Right forelimb (tissue), 1 donor: ENCODE results near the gene FAR2.
"Not testable (repeated sequence)": the region's sequence is repeated elsewhere in the genome, so short reads cannot be mapped to it uniquely, and the experiment has no call there.

Experiments used
- DNase-seq: peaks from one replicate; pipeline ENCODE4 v3.0.0-alpha.2; 2018

Gene FAR2

GRCh38 chr12:29343022-29343799 is 194.1 kb downstream of the FAR2 start:
- DNase-seq = no peak

- DNase-seq = no peak
Measured at GRCh38 chr12:29346769-29347421, 197.8 kb downstream of the FAR2 start.

- DNase-seq = no peak
Measured at GRCh38 chr12:29350080-29350479, 201.0 kb downstream of the FAR2 start.

GRCh38 chr12:29354954-29355353 is 205.9 kb downstream of the FAR2 start:
- DNase-seq = no peak

GRCh38 chr12:29365091-29365490 is 216.0 kb downstream of the FAR2 start:
- DNase-seq = no peak

- no peak for DNase-seq
Measured at GRCh38 chr12:29374012-29374411, 224.9 kb downstream of the FAR2 start.

- no peak for DNase-seq
Measured at GRCh38 chr12:29374913-29375312, 225.8 kb downstream of the FAR2 start.

- no peak for DNase-seq
Measured at GRCh38 chr12:29376118-29376517, 227.0 kb downstream of the FAR2 start.

- peak; percentile 94 for DNase-seq
Measured at GRCh38 chr12:29380536-29381523, 231.8 kb downstream of the FAR2 start, which contains the start of gene ERGIC2. Gene ERGIC2, minus strand, starts transcription at chr12:29381172. Its CDS starts 9,539 bp downstream, at chr12:29371633.

- DNase-seq = no peak
Measured at GRCh38 chr12:29382251-29382650, 233.2 kb downstream of the FAR2 start.

- DNase-seq = not testable (repeated sequence)
Measured at GRCh38 chr12:29385194-29385593, 236.1 kb downstream of the FAR2 start.
